GM12892 (cell line): ENCODE results near the gene ARRDC3.

ENCODE experiments used
- POLR2A ChIP-seq: IDR thresholded peaks from 2 replicates; pipeline ENCODE4 v1.6.1; 2011; ENCODE audit warnings: low read depth, low read length, control low read depth
- POLR2AphosphoS5 ChIP-seq: IDR thresholded peaks from 2 replicates; pipeline ENCODE4 v1.6.1; 2011; ENCODE audit warnings: low read depth, low read length, control low read depth

GRCh38 chr5:91423871-91424270, 40.8 kb upstream of the ARRDC3 start:
- TF ChIP-seq POLR2A (no peak), POLR2AphosphoS5 (no peak)
